GM18502 (cell line): ENCODE data around the gene NTN1.
A peak's percentile ranks its signal among the peaks of the same experiment; 100 is the strongest.
"Not testable (repeated sequence)": the region's sequence is repeated elsewhere in the genome, so short reads cannot be mapped to it uniquely, and the experiment has no call there.

Source experiments
- ATAC-seq: cut with Tn5 transposase; IDR thresholded peaks from one replicate; pipeline ENCODE4 v1.9.1; 2021; ENCODE audit warnings: mild to moderate bottlenecking; ENCODE audit not compliant: unreplicated experiment, poor library complexity

The NTN1 gene

GRCh38 chr17:9021158-9021991 is at the start of gene NTN1:
TSS of gene NTN1 (plus strand) at chr17:9021510. CDS start at chr17:9022374, 864 bp downstream.
- peak; percentile 71 for ATAC-seq

- no peak for ATAC-seq
Measured at GRCh38 chr17:8975091-8975725, 46.1 kb upstream of the NTN1 start.

- no peak for ATAC-seq
Measured at GRCh38 chr17:8976638-8977037, 44.7 kb upstream of the NTN1 start.

- no peak for ATAC-seq
Measured at GRCh38 chr17:8979715-8980114, 41.6 kb upstream of the NTN1 start.

GRCh38 chr17:8981443-8981842 is 39.9 kb upstream of the NTN1 start:
- ATAC-seq, result no peak

GRCh38 chr17:8984225-8984624 is 37.1 kb upstream of the NTN1 start:
- ATAC-seq, result not testable (repeated sequence)

- no peak for ATAC-seq
Measured at GRCh38 chr17:8985054-8985701, 36.1 kb upstream of the NTN1 start.

GRCh38 chr17:8986295-8986694 is 35.0 kb upstream of the NTN1 start:
- no peak for ATAC-seq

- not testable (repeated sequence) for ATAC-seq
Measured at GRCh38 chr17:8988263-8988935, 32.9 kb upstream of the NTN1 start.

- ATAC-seq, result no peak
Measured at GRCh38 chr17:8991514-8992285, 29.6 kb upstream of the NTN1 start.

GRCh38 chr17:8994319-8994718 is 27.0 kb upstream of the NTN1 start:
- no peak for ATAC-seq

GRCh38 chr17:8995711-8996110 is 25.6 kb upstream of the NTN1 start:
- no peak for ATAC-seq

GRCh38 chr17:8997994-8998628 is 23.2 kb upstream of the NTN1 start:
- ATAC-seq, result no peak

- ATAC-seq, result no peak
Measured at GRCh38 chr17:9001559-9001958, 19.8 kb upstream of the NTN1 start.

GRCh38 chr17:9002227-9002605 is 19.1 kb upstream of the NTN1 start:
- ATAC-seq, result no peak

- no peak for ATAC-seq
Measured at GRCh38 chr17:9002606-9003354, 18.5 kb upstream of the NTN1 start.

- ATAC-seq, result no peak
Measured at GRCh38 chr17:9003355-9004131, 17.8 kb upstream of the NTN1 start.
